NCI-H748 (cell line): ENCODE results near the gene GOLGA2.

Experiments
- DNase-seq: peaks from one replicate; lab custom pipeline; 2025; ENCODE audit not compliant: unreplicated experiment; lab: John Stamatoyannopoulos, UW

GOLGA2 gene

GRCh38 chr9:128257907-128258306 lies 17.9 kb downstream of the GOLGA2 start:
- DNase-seq = no peak

- DNase-seq = no peak
Observed at GRCh38 chr9:128257086-128257825, 18.6 kb downstream of the GOLGA2 start.

- peak; percentile 66 for DNase-seq
Observed at GRCh38 chr9:128254855-128255759, 20.7 kb downstream of the GOLGA2 start.

GRCh38 chr9:128254362-128254761 lies 21.4 kb downstream of the GOLGA2 start:
- DNase-seq = no peak

GRCh38 chr9:128253991-128254346 lies 21.8 kb downstream of the GOLGA2 start:
- no peak for DNase-seq

GRCh38 chr9:128253140-128253990 lies 22.4 kb downstream of the GOLGA2 start:
- no peak for DNase-seq

GRCh38 chr9:128252317-128253139 lies 23.3 kb downstream of the GOLGA2 start:
- no peak for DNase-seq

- no peak for DNase-seq
Observed at GRCh38 chr9:128251732-128252100, 24.1 kb downstream of the GOLGA2 start.

- no peak for DNase-seq
Observed at GRCh38 chr9:128250839-128251731, 24.7 kb downstream of the GOLGA2 start.

GRCh38 chr9:128249908-128250838 lies 25.6 kb downstream of the GOLGA2 start:
- peak; percentile 77 for DNase-seq

GRCh38 chr9:128249558-128249907 lies 26.3 kb downstream of the GOLGA2 start:
- DNase-seq = no peak

GRCh38 chr9:128247226-128247803 lies 28.5 kb downstream of the GOLGA2 start:
- DNase-seq = no peak

GRCh38 chr9:128246471-128246870 lies 29.3 kb downstream of the GOLGA2 start:
- no peak for DNase-seq

- DNase-seq = no peak
Observed at GRCh38 chr9:128245421-128246151, 30.2 kb downstream of the GOLGA2 start.

GRCh38 chr9:128244837-128245231 lies 31.0 kb downstream of the GOLGA2 start:
- no peak for DNase-seq

GRCh38 chr9:128244091-128244836 lies 31.5 kb downstream of the GOLGA2 start:
- DNase-seq = no peak
